Lower leg skin (tissue), 4 donors: ENCODE measurements around the gene PPARGC1A. TPM values are rescaled to one million over a fixed set of nuclear protein-coding genes. Genes with fewer than 3 reads are reported as not detected.

ENCODE experiments used
- DNase-seq, 2 donors: peaks; one replicate each; pipeline ENCODE4 v3.0.0-alpha.2; 2019; ENCODE audit warnings: low spot score in 2 of 2
- H3K4me3 ChIP-seq: fragments of 200-600 bp; sonication (generic); 2 replicates; pipeline ENCODE4 v1.5.1; 2017; ENCODE audit warnings: mild to moderate bottlenecking, low read depth; ENCODE audit not compliant: poor library complexity, severe bottlenecking
- CTCF ChIP-seq, 3 donors: fragments of 450-650 bp; IDR thresholded peaks; one replicate each; pipeline ENCODE4 v1.5.1; 2016; ENCODE audit warnings: antibody characterized with exemption in 3 of 3, mild to moderate bottlenecking in 3 of 3, moderate library complexity in 2 of 3
- POLR2A ChIP-seq, 2 donors: fragments of 450-650 bp; IDR thresholded peaks; one replicate each; pipeline ENCODE4 v1.6.1; 2016 to 2017; ENCODE audit warnings: antibody characterized with exemption in 2 of 2, mild to moderate bottlenecking in 1 of 2, moderate library complexity in 1 of 2
- WGBS, 2 donors: methylation state at CpG; one replicate each; pipeline ENCODE4 v1.1.5; 2018; 5-methylcytosine and 5-hydroxymethylcytosine counted together
- intact Hi-C: fragments of 100-400 bp; cut with DNase I; formaldehyde crosslinking; loops from one replicate; pipeline ENCODE4 v1.15.0; 2023; ENCODE audit warnings: low total_unique reads
- total RNA-seq, 4 donors: library from RNA; depleted of rRNA; stranded (reverse); fragments of >200 nt; gene quantifications; one replicate each; pipeline ENCODE4 v1.1.0, GENCODE V29; 2016

The PPARGC1A gene
- total RNA-seq, 4 donors from 2014 or later = 3.4 to 40.0 (median 14.1) TPM

GRCh38 chr4:23766344-23766743 lies 123.5 kb downstream of the PPARGC1A start:
- 67 to 89% methylated on average over 2 of the region's 2 CpGs for WGBS, 2 donors
- no peak for TF ChIP-seq POLR2A (IDR thresholded peaks at IDR 0.05)
- no peak for TF ChIP-seq CTCF (IDR thresholded peaks at IDR 0.05)
- intact Hi-C loops = loop anchor here (5.0 kb wide), 1 partner anchor 1494 kb away; no protein-coding TSS in a partner anchor
- H3K4me3 ChIP-seq = no peak overlapping the region
- no peak for DNase-seq

- no peak for TF ChIP-seq CTCF (IDR thresholded peaks at IDR 0.05)
- no peak for TF ChIP-seq POLR2A (IDR thresholded peaks at IDR 0.05)
- no peak overlapping the region for H3K4me3 ChIP-seq
- intact Hi-C loops = no loop called here
- no peak for DNase-seq
- WGBS, 2 donors = 67 to 92% methylated on average over 3 of the region's 3 CpGs
Observed at GRCh38 chr4:23763559-23763958, 126.3 kb downstream of the PPARGC1A start.

- no peak for DNase-seq
- no peak overlapping the region for H3K4me3 ChIP-seq
- intact Hi-C loops = no loop called here
- WGBS, 2 donors = 94% methylated on average over 2 of the region's 2 CpGs
- TF ChIP-seq POLR2A (IDR thresholded peaks at IDR 0.05) = no peak
- TF ChIP-seq CTCF (IDR thresholded peaks at IDR 0.05) = no peak
Observed at GRCh38 chr4:23762551-23762950, 127.3 kb downstream of the PPARGC1A start.

GRCh38 chr4:23759066-23759465 lies 130.8 kb downstream of the PPARGC1A start:
- DNase-seq = no peak
- TF ChIP-seq POLR2A (IDR thresholded peaks at IDR 0.05) (no peak), CTCF (IDR thresholded peaks at IDR 0.05) (no peak)
- WGBS, 2 donors = 38 to 56% methylated on average over 2 of the region's 2 CpGs
- H3K4me3 ChIP-seq = no peak overlapping the region
- intact Hi-C loops = no loop called here

GRCh38 chr4:23754688-23755087 lies 135.2 kb downstream of the PPARGC1A start:
- H3K4me3 ChIP-seq = no peak overlapping the region
- WGBS, 2 donors = 93 to 98% methylated on average over 1 of the region's 1 CpG
- DNase-seq = no peak
- intact Hi-C loops = no loop called here
- TF ChIP-seq CTCF (IDR thresholded peaks at IDR 0.05) = no peak
- TF ChIP-seq POLR2A (IDR thresholded peaks at IDR 0.05) = no peak

GRCh38 chr4:23750125-23750524 lies 139.7 kb downstream of the PPARGC1A start:
- TF ChIP-seq CTCF (IDR thresholded peaks at IDR 0.05) (no peak), POLR2A (IDR thresholded peaks at IDR 0.05) (no peak)
- WGBS, 2 donors = 79 to 87% methylated on average over 2 of the region's 2 CpGs
- H3K4me3 ChIP-seq = no peak overlapping the region
- intact Hi-C loops = no loop called here
- DNase-seq = no peak
